Lung (tissue), 13 donors: ENCODE results near the gene CFAP206. TPM values are rescaled to one million over a fixed set of nuclear protein-coding genes. Genes with fewer than 3 reads are reported as not detected.

Experiments
- ATAC-seq: fragments of 200-7000 bp; cut with Tn5 transposase; one replicate; pipeline ENCODE4 v1.9.1; 2020; ENCODE audit warnings: moderate number of reproducible peaks; ENCODE audit not compliant: insufficient read depth, low FRiP score
- DNase-seq, 3 donors: peaks; one replicate each; pipeline ENCODE4 v3.0.0-alpha.2; 2013 to 2017
- H3K27ac ChIP-seq, 2 donors: one replicate each; pipeline ENCODE4 v1.5.1; 2013; ENCODE audit warnings: mild to moderate bottlenecking in 2 of 2, moderate library complexity in 2 of 2, control low read depth in 1 of 2, inconsistent platforms in 1 of 2, low read depth in 1 of 2, low read length in 1 of 2
- H3K27me3 ChIP-seq, 3 donors: one replicate each; pipeline ENCODE4 v1.5.1; 2013; ENCODE audit warnings: low read length in 2 of 3; ENCODE audit not compliant: control insufficient read depth in 3 of 3, insufficient read depth in 3 of 3
- H3K36me3 ChIP-seq, 4 donors: one replicate each; pipeline ENCODE4 v1.5.1; 2013; ENCODE audit warnings: low read length in 4 of 4, mild to moderate bottlenecking in 1 of 4, moderate library complexity in 1 of 4; ENCODE audit not compliant: control insufficient read depth in 4 of 4, insufficient read depth in 4 of 4
- H3K4me1 ChIP-seq, 5 donors: one replicate each; pipeline ENCODE4 v1.5.1; 2013; ENCODE audit warnings: low read length in 5 of 5, mild to moderate bottlenecking in 2 of 5, moderate library complexity in 1 of 5; ENCODE audit not compliant: control insufficient read depth in 5 of 5, insufficient read depth in 5 of 5
- H3K4me3 ChIP-seq: one replicate; pipeline ENCODE4 v1.5.1; 2013; ENCODE audit warnings: mild to moderate bottlenecking, control low read depth, moderate library complexity
- H3K9ac ChIP-seq, 2 donors: one replicate each; pipeline ENCODE4 v1.5.1; 2013; ENCODE audit warnings: low read length in 2 of 2, control low read depth in 1 of 2; ENCODE audit not compliant: insufficient read depth in 1 of 2
- H3K9me3 ChIP-seq, 4 donors: one replicate each; pipeline ENCODE4 v1.5.1; 2013; ENCODE audit warnings: low read length in 3 of 4, mild to moderate bottlenecking in 1 of 4, moderate library complexity in 1 of 4; ENCODE audit not compliant: control insufficient read depth in 4 of 4, insufficient read depth in 3 of 4
- CTCF ChIP-seq: IDR thresholded peaks from 2 replicates; pipeline ENCODE4 v1.5.1; 2012; ENCODE audit warnings: mild to moderate bottlenecking; ENCODE audit errors: control extremely low read depth, extremely low read depth
- WGBS, 2 donors: extraction: QIAGEN DNeasy Blood & Tissue Kit; methylation state at CpG; one replicate each; pipeline ENCODE4 v1.1.7; 2013; 5-methylcytosine and 5-hydroxymethylcytosine counted together
- polyA plus RNA-seq, 2 donors: library from polyadenylated mRNA; stranded (reverse); fragments of 200-250 nt; gene quantifications; one replicate each; pipeline ENCODE4 v1.2.1, GENCODE V29; 2013
- small RNA-seq: library from RNA; depleted of rRNA; stranded (forward); fragments of <200 nt; gene quantifications from one replicate; pipeline ENCODE3, GENCODE V24; 2014; ENCODE audit warnings: low replicate concordance
- total RNA-seq, 2 donors: library from RNA; depleted of rRNA in 1 of 2; stranded (reverse); fragments of >200 nt in 1 of 2; gene quantifications; one replicate each; pipeline ENCODE4 v1.2.1, GENCODE V29; 2014 to 2021
- donor health status: control.
- donor health status: control.
- donor health status: Bipolar disorder and iron deficiency.
- donor health status: healthy.
- donor health status: DM: yes; HTN: yes; CAD: no.

The CFAP206 gene
- total and polyA plus RNA-seq, 4 donors, result 2.3 to 15.0 (median 8.0) TPM

GRCh38 chr6:87504441-87504840 lies 96.7 kb downstream of the CFAP206 start:
- TF ChIP-seq CTCF, result no peak
- DNase-seq (peak in 2 of 3 donors; percentile 39 to 72), ATAC-seq (no peak)
- Histone ChIP-seq H3K36me3 (peaks cover 4 to 27% (median 15%) of the 10 kb centered on the region in 4 donors), H3K9ac (no peak overlapping the region), H3K9me3 (no peaks in the 10 kb centered on the region), H3K4me1 (peaks cover 0 to 11% (median 0%) of the 10 kb centered on the region in 5 donors), H3K27me3 (no peaks in the 10 kb centered on the region), H3K4me3 (no peak overlapping the region), H3K27ac (no peak overlapping the region)
- 76 to 82% methylated on average over 1 of the region's 1 CpG for WGBS, 2 donors

Small RNAs within 50 kb of the gene (small RNA-seq; reads per million reads assigned to genes)
- gene AL049697.2, result not detected
- not detected for gene RNU6-444P

Other genes starting within 250 kb of the CFAP206 start
- gene SMIM8, start 85.4 kb upstream of the CFAP206 start, total RNA-seq, result 10 to 100 TPM in 1 of 2 donors, 1 to 10 TPM in 1; 9.3 to 23.2 TPM
- 1 to 10 TPM; 2.6 to 7.0 TPM for gene SMIM8, start 85.4 kb upstream of the CFAP206 start, polyA plus RNA-seq
- gene GJB7, start 78.7 kb upstream of the CFAP206 start, total RNA-seq, result 1 to 10 TPM in 1 of 2 donors, under 1 TPM in 1; 0.57 to 1.6 TPM
- under 1 TPM; 0.50 to 0.51 TPM for gene GJB7, start 78.7 kb upstream of the CFAP206 start, polyA plus RNA-seq
- 10 to 100 TPM in 1 of 2 donors, 1 to 10 TPM in 1; 2.4 to 11.5 TPM for gene C6orf163, start 63.2 kb upstream of the CFAP206 start, total RNA-seq
- under 1 TPM; 0.21 to 0.87 TPM for gene C6orf163, start 63.2 kb upstream of the CFAP206 start, polyA plus RNA-seq
- gene SLC35A1, start 65.0 kb downstream of the CFAP206 start, total RNA-seq, result 10 to 100 TPM; 21.7 to 42.2 TPM
- gene SLC35A1, start 65.0 kb downstream of the CFAP206 start, polyA plus RNA-seq, result 10 to 100 TPM; 19.3 to 32.7 TPM
- gene RARS2, start 182.0 kb downstream of the CFAP206 start, total RNA-seq, result 10 to 100 TPM; 28.5 to 40.5 TPM
- gene RARS2, start 182.0 kb downstream of the CFAP206 start, polyA plus RNA-seq, result 10 to 100 TPM; 15.6 to 20.2 TPM
- gene ORC3, start 182.2 kb downstream of the CFAP206 start, total RNA-seq, result 10 to 100 TPM; 18.5 to 30.3 TPM
- 10 to 100 TPM; 12.0 to 15.0 TPM for gene ORC3, start 182.2 kb downstream of the CFAP206 start, polyA plus RNA-seq